ENCODE data around the gene DIRAS3.

DIRAS3 gene

GRCh38 chr1:68000191-68000590 is 50.2 kb downstream of the DIRAS3 start:
- TF ChIP-seq CTCF (conservative IDR thresholded peaks at IDR 0.05) = no peak
- no peak overlapping the region for H3K27ac ChIP-seq

GRCh38 chr1:67997746-67998145 is 52.7 kb downstream of the DIRAS3 start:
- no peak for TF ChIP-seq CTCF (conservative IDR thresholded peaks at IDR 0.05)
- no peak overlapping the region for H3K27ac ChIP-seq
